ENCODE data around the gene TCEA3.
A peak's percentile ranks its signal among the peaks of the same experiment; 100 is the strongest.

TCEA3 gene

GRCh38 chr1:23422941-23423340 lies 1.6 kb downstream of the TCEA3 start:
- DNase-seq (ENCODE audit: low read depth in 2 of 2), result peak in 1 of 2 donors; percentile 33
- no peak overlapping the region for H3K4me3 ChIP-seq (replicated peaks in 1 of 2; ENCODE audit: low read depth in 2 of 2, low read length in 2 of 2)
- no peak for TF ChIP-seq CTCF (IDR thresholded peaks at IDR 0.05; ENCODE audit: low read depth, low read length)

GRCh38 chr1:23422241-23422877 lies 2.2 kb downstream of the TCEA3 start:
- no peak for TF ChIP-seq CTCF (IDR thresholded peaks at IDR 0.05; ENCODE audit: low read depth, low read length)
- peak; percentile 68 to 90 for DNase-seq (ENCODE audit: low read depth in 2 of 2)
- H3K4me3 ChIP-seq (replicated peaks in 1 of 2; ENCODE audit: low read depth in 2 of 2, low read length in 2 of 2), result no peak overlapping the region

- peak; percentile 25 for TF ChIP-seq CTCF (IDR thresholded peaks at IDR 0.05; ENCODE audit: low read depth, low read length)
- peak; percentile 68 to 74 for DNase-seq (ENCODE audit: low read depth in 2 of 2)
- H3K4me3 ChIP-seq (replicated peaks in 1 of 2; ENCODE audit: low read depth in 2 of 2, low read length in 2 of 2), result no peak overlapping the region
Observed at GRCh38 chr1:23421753-23422240, 2.8 kb downstream of the TCEA3 start.

- DNase-seq (ENCODE audit: low read depth in 2 of 2), result no peak
- H3K4me3 ChIP-seq (replicated peaks in 1 of 2; ENCODE audit: low read depth in 2 of 2, low read length in 2 of 2), result no peak overlapping the region
- no peak for TF ChIP-seq CTCF (IDR thresholded peaks at IDR 0.05; ENCODE audit: low read depth, low read length)
Observed at GRCh38 chr1:23421343-23421742, 3.2 kb downstream of the TCEA3 start.

- no peak for DNase-seq (ENCODE audit: low read depth in 2 of 2)
- no peak for TF ChIP-seq CTCF (IDR thresholded peaks at IDR 0.05; ENCODE audit: low read depth, low read length)
- H3K4me3 ChIP-seq (replicated peaks in 1 of 2; ENCODE audit: low read depth in 2 of 2, low read length in 2 of 2), result no peak overlapping the region
Observed at GRCh38 chr1:23420778-23421177, 3.8 kb downstream of the TCEA3 start.

- no peak for TF ChIP-seq CTCF (IDR thresholded peaks at IDR 0.05; ENCODE audit: low read depth, low read length)
- no peak for DNase-seq (ENCODE audit: low read depth in 2 of 2)
- H3K4me3 ChIP-seq (replicated peaks in 1 of 2; ENCODE audit: low read depth in 2 of 2, low read length in 2 of 2), result no peak overlapping the region
Observed at GRCh38 chr1:23419180-23419579, 5.4 kb downstream of the TCEA3 start.

GRCh38 chr1:23417570-23417969 lies 7.0 kb downstream of the TCEA3 start:
- no peak for DNase-seq (ENCODE audit: low read depth in 2 of 2)
- H3K4me3 ChIP-seq (replicated peaks in 1 of 2; ENCODE audit: low read depth in 2 of 2, low read length in 2 of 2), result no peak overlapping the region
- no peak for TF ChIP-seq CTCF (IDR thresholded peaks at IDR 0.05; ENCODE audit: low read depth, low read length)
